HepG2 (cell line): ENCODE results near the gene CA10. TPM values are rescaled to one million over a fixed set of nuclear protein-coding genes. Genes with fewer than 3 reads are reported as not detected.

Experiments
- ATAC-seq: fragments of 200-7000 bp; cut with Tn5 transposase; 3 replicates; pipeline ENCODE4 v1.9.1; 2020; ENCODE audit warnings: mild to moderate bottlenecking, moderate library complexity
- BruUV-seq: library from RNA; stranded (reverse); fragments of 400-500 nt; replicated peaks from 2 replicates; lab custom pipeline; 2021; lab: Mats Ljungman, UMichigan
- CTCF ChIA-PET: fragments of 300-600 bp; formaldehyde crosslinking; extraction: SDS; loops from one replicate; lab custom pipeline; 2021; ENCODE audit warnings: low total read pairs, inconsistent platforms, low intra/inter-chr PET ratio; lab: Yijun Ruan, JAX
- POLR2A ChIA-PET: fragments of 350-600 bp; sonication (Branson Sonifier 250); formaldehyde crosslinking; loops from one replicate; lab custom pipeline; 2020; ENCODE audit warnings: antibody characterized with exemption, inconsistent platforms; lab: Yijun Ruan, JAX
- DNase-seq: peaks from one replicate; pipeline ENCODE4 v3.0.0-alpha.2; 2015; ENCODE audit warnings: low spot score
- FAIRE-seq: peaks from 3 replicates; lab custom pipeline; 2011; peaks lifted over from hg19 to GRCh38; lab: Jason Lieb, UNC
- H2AFZ ChIP-seq: one replicate; pipeline ENCODE4 v1.6.1; 2011; ENCODE audit warnings: low read length, inconsistent platforms
- H3K27ac ChIP-seq: fragments of 300-600 bp; 3 replicates; pipeline ENCODE4 v1.8.0; 2011; ENCODE audit warnings: mixed run types, mild to moderate bottlenecking, mixed read lengths, low read length, inconsistent platforms; ENCODE audit not compliant: insufficient read depth; ENCODE audit errors: extremely low read length
- H3K27me3 ChIP-seq, 2 experiments: fragments of 200-600 bp in 1 of 2; 2 replicates in 1 of 2; 3 replicates in 1 of 2; pipeline versions ENCODE4 v1.6.0 to v1.8.0; 2011; ENCODE audit warnings: low read length in 2 of 2, mild to moderate bottlenecking in 2 of 2, moderate library complexity in 2 of 2, inconsistent platforms in 1 of 2; ENCODE audit not compliant: insufficient read depth in 2 of 2, control insufficient read depth in 1 of 2
- H3K36me3 ChIP-seq, 2 experiments: fragments of 200-600 bp in 1 of 2; replicated peaks in 1 of 2; 2 replicates in 1 of 2; 3 replicates in 1 of 2; pipeline versions ENCODE4 v1.5.1 to v1.8.0; 2011; ENCODE audit warnings: low read length in 2 of 2, inconsistent platforms in 1 of 2; ENCODE audit not compliant: insufficient read depth in 2 of 2, control insufficient read depth in 1 of 2
- H3K4me1 ChIP-seq: 2 replicates; pipeline ENCODE4 v1.5.1; 2012; ENCODE audit warnings: low read length, inconsistent platforms; ENCODE audit not compliant: insufficient read depth
- H3K4me2 ChIP-seq: 2 replicates; pipeline ENCODE4 v1.6.0; 2011; ENCODE audit warnings: low read depth, low read length, inconsistent platforms
- H3K4me3 ChIP-seq, 3 experiments: fragments of 200-600 bp in 1 of 3; sonication (generic), shearing (Covaris generic) in 1 of 3; replicated peaks in 1 of 3; 2 replicates each; pipeline ENCODE4 v1.5.1; 2011 to 2016; ENCODE audit warnings: low read length in 3 of 3, inconsistent platforms in 2 of 3, low read depth in 2 of 3, mild to moderate bottlenecking in 2 of 3, control low read depth in 1 of 3, mixed read lengths in 1 of 3; ENCODE audit not compliant: insufficient read depth in 1 of 3
- H3K79me2 ChIP-seq: one replicate; pipeline ENCODE4 v1.6.1; 2011; ENCODE audit warnings: low read length, inconsistent platforms; ENCODE audit not compliant: insufficient read depth
- H3K9ac ChIP-seq: 2 replicates; pipeline ENCODE4 v1.6.0; 2011; ENCODE audit warnings: mild to moderate bottlenecking, low read depth, low read length, inconsistent platforms; ENCODE audit not compliant: insufficient read depth
- H3K9me3 ChIP-seq: 2 replicates; pipeline ENCODE4 v1.5.1; 2012; ENCODE audit warnings: mild to moderate bottlenecking, low read length
- H4K20me1 ChIP-seq: 2 replicates; pipeline ENCODE4 v1.6.0; 2011; ENCODE audit warnings: inconsistent platforms, mild to moderate bottlenecking, low read length, moderate library complexity; ENCODE audit not compliant: insufficient read depth
- CCDC6 ChIP-seq: sonication (generic); formaldehyde crosslinking; IDR thresholded peaks from 2 replicates; pipeline ENCODE4 v1.8.1; 2022; ENCODE audit warnings: mild to moderate bottlenecking, missing genetic modification reagents, moderate library complexity
- HNF4A ChIP-seq: sonication (generic); formaldehyde crosslinking; IDR thresholded peaks from 2 replicates; pipeline ENCODE4 v1.4.0; 2020; ENCODE audit warnings: missing genetic modification reagents
- NFE2L2 ChIP-seq: fragments of 150-350 bp; IDR thresholded peaks from 2 replicates; pipeline ENCODE4 v1.6.1; 2014; ENCODE audit warnings: low read length
- PHB2 ChIP-seq: fragments of 450-650 bp; IDR thresholded peaks from 2 replicates; pipeline ENCODE4 v1.6.1; 2018; ENCODE audit not compliant: partially characterized antibody
- RFXAP ChIP-seq: sonication (generic); formaldehyde crosslinking; IDR thresholded peaks from 2 replicates; pipeline ENCODE4 v1.4.0; 2020; ENCODE audit warnings: missing genetic modification reagents, borderline replicate concordance
- SAFB2 ChIP-seq: sonication (generic); formaldehyde crosslinking; IDR thresholded peaks from 2 replicates; pipeline ENCODE4 v1.5.1; 2020; ENCODE audit warnings: missing genetic modification reagents, low read depth, mild to moderate bottlenecking, borderline replicate concordance
- STAT5B ChIP-seq: sonication (generic); formaldehyde crosslinking; IDR thresholded peaks from 2 replicates; pipeline ENCODE4 v1.4.0; 2020; ENCODE audit warnings: missing genetic modification reagents
- SYNCRIP ChIP-seq: fragments of 200-400 bp; formaldehyde crosslinking; IDR thresholded peaks from 2 replicates; pipeline ENCODE4 v1.6.1; 2018; ENCODE audit warnings: mild to moderate bottlenecking, low read depth, low read length; ENCODE audit not compliant: insufficient read depth
- TARDBP ChIP-seq: sonication (generic); formaldehyde crosslinking; IDR thresholded peaks from 2 replicates; pipeline ENCODE4 v1.8.0; 2022; ENCODE audit warnings: mild to moderate bottlenecking, missing genetic modification reagents
- ZNF296 ChIP-seq: sonication (generic); formaldehyde crosslinking; conservative IDR thresholded peaks from 2 replicates; pipeline ENCODE4 v1.5.0; 2020; ENCODE audit warnings: mild to moderate bottlenecking, missing genetic modification reagents
- WGBS: methylation state at CpG from one replicate; pipeline ENCODE4 v1.1.6; 2017; ENCODE audit warnings: low lambda C conversion rate; 5-methylcytosine and 5-hydroxymethylcytosine counted together
- in situ Hi-C: cut with HindIII; loops from 2 replicates; pipeline ENCODE4 v1.10.0; 2017; ENCODE audit warnings: low pct_unique_long_range_greater_than_20kb; ENCODE audit not compliant: extremely low pct_ligation_motif_present
- intact Hi-C: fragments of 100-400 bp; cut with micrococcal nuclease; formaldehyde crosslinking; loops from one replicate; pipeline ENCODE4 v1.10.0; 2022; ENCODE audit not compliant: unreplicated experiment
- polyA plus RNA-seq, 8 experiments: library from polyadenylated mRNA; depleted of rRNA in 3 of 8; stranded (reverse) in 7 of 8; unstranded in 1 of 8; fragments of >200 nt; fragmentation: Illumina TruSeq in 4 of 8; extraction: Trizol in 4 of 8; gene quantifications; 2 replicates each; pipeline versions ENCODE4 v1.2.1 to v1.2.3, GENCODE V29; 2011 to 2016; ENCODE audit warnings: low read depth in 4 of 8, missing spikeins in 1 of 8, mixed read lengths in 1 of 8; ENCODE audit not compliant: insufficient read depth in 1 of 8
- total RNA-seq, 5 experiments: library from RNA; depleted of rRNA; stranded (reverse); fragments of >200 nt; fragmentation: Illumina TruSeq; extraction: Trizol; gene quantifications; 2 replicates each; pipeline ENCODE4 v1.2.3, GENCODE V29; 2016; ENCODE audit warnings: low read depth in 1 of 5
- TF ChIP-seq, protein P1 (sequence below): sonication (generic); formaldehyde crosslinking; IDR thresholded peaks from 2 replicates; pipeline ENCODE4 v1.5.0; 2020; ENCODE audit warnings: missing genetic modification reagents, mild to moderate bottlenecking, borderline replicate concordance

CA10 gene
- total and polyA plus RNA-seq, 2 of the 13 experiments (the other 11 are each of a cell fraction or from before 2014, with no cell fraction given), result not detected

DNA sequence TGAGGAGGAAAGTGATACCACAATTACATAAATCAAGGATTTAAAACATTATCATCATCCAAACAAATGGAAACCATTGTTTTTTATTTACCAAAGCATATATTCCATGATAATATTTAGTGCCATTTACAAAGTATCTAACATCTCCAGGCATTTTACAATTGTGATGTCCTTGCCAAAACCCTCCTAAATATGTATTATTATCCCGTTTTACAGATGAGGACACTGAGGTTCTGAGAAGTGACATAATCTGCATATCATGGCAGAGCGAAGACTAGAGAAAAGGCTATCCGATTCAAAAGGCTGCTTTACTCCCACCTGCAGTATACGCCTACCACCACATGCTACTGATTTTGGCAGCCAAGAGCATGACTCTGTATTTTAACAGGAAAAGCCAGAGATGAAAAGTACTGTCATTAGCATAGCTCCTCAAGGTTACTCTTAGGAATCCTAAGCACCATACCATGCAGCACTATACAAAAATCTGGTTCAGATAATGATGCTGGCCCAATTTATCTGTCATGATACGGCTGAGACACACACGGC is 301.4 kb downstream of the CA10 start:
- TF ChIP-seq PHB2 (no peak), ZNF296 (CRISPR knock-in tag) (no peak), SYNCRIP (no peak), NFE2L2 (no peak), TARDBP (no peak), SAFB2 (no peak), CCDC6 (CRISPR knock-in tag) (no peak), RFXAP (CRISPR knock-in tag) (no peak)
- TF ChIP-seq, protein P1, sequence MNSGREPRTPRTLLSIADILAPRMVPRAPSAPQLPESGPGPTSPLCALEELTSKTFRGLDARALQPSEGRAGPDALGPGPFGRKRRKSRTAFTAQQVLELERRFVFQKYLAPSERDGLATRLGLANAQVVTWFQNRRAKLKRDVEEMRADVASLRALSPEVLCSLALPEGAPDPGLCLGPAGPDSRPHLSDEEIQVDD (CRISPR knock-in tag), result no peak
- BruUV-seq, result no TSS peak
- no peak overlapping the region for H3K4me3 ChIP-seq
- H2AFZ ChIP-seq, result no peak overlapping the region
- no peak overlapping the region for H3K27ac ChIP-seq
- ATAC-seq (peak; percentile 73), DNase-seq (no peak), FAIRE-seq (no peak)
- no peaks in the 10 kb centered on the region for H3K9me3 ChIP-seq
- no peaks in the 10 kb centered on the region for H3K36me3 ChIP-seq
- in situ Hi-C loops, result loop anchor here (25.0 kb wide), 2 partner anchors 255 to 470 kb away; no protein-coding TSS in a partner anchor
- no peaks in the 10 kb centered on the region for H3K4me1 ChIP-seq
- H3K4me2 ChIP-seq, result no peak overlapping the region
- intact Hi-C loops, result no loop called here
- no peaks in the 10 kb centered on the region for H3K79me2 ChIP-seq
- POLR2A ChIA-PET, result no interaction called here
- CTCF ChIA-PET, result no interaction called here
- no peak overlapping the region for H3K9ac ChIP-seq
- 22% methylated on average over 6 of the region's 6 CpGs for WGBS
- H4K20me1 ChIP-seq, result no peaks in the 10 kb centered on the region
- no peaks in the 10 kb centered on the region for H3K27me3 ChIP-seq

DNA sequence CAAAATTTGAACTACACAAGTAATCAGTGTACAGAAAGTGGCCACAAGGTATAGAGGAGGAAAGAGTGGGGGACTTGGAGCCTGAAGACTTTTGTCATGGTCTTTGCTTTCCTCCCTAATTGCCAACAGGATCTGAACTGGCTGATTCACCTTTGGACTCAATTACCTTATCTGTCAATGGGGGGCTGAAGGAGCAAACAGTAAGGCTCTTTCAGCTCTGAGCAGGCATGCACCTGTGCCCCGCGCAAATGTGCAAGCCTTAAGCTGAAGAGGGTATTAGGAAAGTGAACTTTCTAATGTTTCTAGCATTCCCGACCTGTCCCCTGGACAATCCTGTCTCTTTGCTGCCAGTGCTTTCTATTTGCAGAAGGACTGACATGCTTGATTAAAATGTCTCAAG is 302.7 kb downstream of the CA10 start:
- no peaks in the 10 kb centered on the region for H3K79me2 ChIP-seq
- intact Hi-C loops (no loop called here), in situ Hi-C loops (loop anchor here (25.0 kb wide), 2 partner anchors 256 to 469 kb away; no protein-coding TSS in a partner anchor)
- H3K4me2 ChIP-seq, result no peak overlapping the region
- no peak overlapping the region for H3K9ac ChIP-seq
- no peaks in the 10 kb centered on the region for H3K27me3 ChIP-seq
- ChIA-PET POLR2A (no interaction called here), CTCF (no interaction called here)
- no peaks in the 10 kb centered on the region for H3K9me3 ChIP-seq
- DNase-seq, result no peak
- H3K4me1 ChIP-seq, result no peaks in the 10 kb centered on the region
- no peak overlapping the region for H3K4me3 ChIP-seq
- H3K36me3 ChIP-seq, result no peaks in the 10 kb centered on the region
- 3% methylated on average over 3 of the region's 3 CpGs for WGBS
- BruUV-seq, result no TSS peak
- H2AFZ ChIP-seq, result no peak overlapping the region
- ATAC-seq, result no peak
- FAIRE-seq, result no peak
- H4K20me1 ChIP-seq, result no peaks in the 10 kb centered on the region
- TF ChIP-seq STAT5B (CRISPR knock-in tag) (no peak), HNF4A (CRISPR knock-in tag) (0 out of 2 replicates have a peak, but pooled peaks have one; percentile 6)
- no peak overlapping the region for H3K27ac ChIP-seq
